Kidney epithelial cell (primary cell): ENCODE results near the gene XRCC3. TPM values are rescaled to one million over a fixed set of nuclear protein-coding genes. Genes with fewer than 3 reads are reported as not detected.

Experiments used
- DNase-seq: peaks from one replicate; pipeline ENCODE4 v3.0.0-alpha.2; 2010; ENCODE audit warnings: low read depth
- H3K27me3 ChIP-seq: 2 replicates; pipeline ENCODE4 v1.6.0; 2011; ENCODE audit warnings: low read length; ENCODE audit not compliant: control insufficient read depth, insufficient read depth
- H3K36me3 ChIP-seq: 2 replicates; pipeline ENCODE4 v1.5.1; 2011; ENCODE audit warnings: low read length; ENCODE audit not compliant: control insufficient read depth, insufficient read depth
- H3K4me3 ChIP-seq: 2 replicates; pipeline ENCODE4 v1.5.1; 2011; ENCODE audit warnings: low read depth, mild to moderate bottlenecking, control low read depth, low read length
- total RNA-seq: library from RNA; depleted of rRNA; stranded (reverse); fragments of >200 nt; gene quantifications from 2 replicates; pipeline ENCODE4 v1.2.3, GENCODE V29; 2015
- TF ChIP-seq, protein P1 (sequence below): IDR thresholded peaks from 2 replicates; pipeline ENCODE4 v1.5.1; 2011; ENCODE audit warnings: mild to moderate bottlenecking, moderate library complexity, low read length, control low read depth, inconsistent platforms; ENCODE audit not compliant: insufficient read depth, poor library complexity, severe bottlenecking

XRCC3 gene
- total RNA-seq, 1 donor from 2014 or later = 10.4 TPM

- DNase-seq = no peak
- TF ChIP-seq, protein P1, sequence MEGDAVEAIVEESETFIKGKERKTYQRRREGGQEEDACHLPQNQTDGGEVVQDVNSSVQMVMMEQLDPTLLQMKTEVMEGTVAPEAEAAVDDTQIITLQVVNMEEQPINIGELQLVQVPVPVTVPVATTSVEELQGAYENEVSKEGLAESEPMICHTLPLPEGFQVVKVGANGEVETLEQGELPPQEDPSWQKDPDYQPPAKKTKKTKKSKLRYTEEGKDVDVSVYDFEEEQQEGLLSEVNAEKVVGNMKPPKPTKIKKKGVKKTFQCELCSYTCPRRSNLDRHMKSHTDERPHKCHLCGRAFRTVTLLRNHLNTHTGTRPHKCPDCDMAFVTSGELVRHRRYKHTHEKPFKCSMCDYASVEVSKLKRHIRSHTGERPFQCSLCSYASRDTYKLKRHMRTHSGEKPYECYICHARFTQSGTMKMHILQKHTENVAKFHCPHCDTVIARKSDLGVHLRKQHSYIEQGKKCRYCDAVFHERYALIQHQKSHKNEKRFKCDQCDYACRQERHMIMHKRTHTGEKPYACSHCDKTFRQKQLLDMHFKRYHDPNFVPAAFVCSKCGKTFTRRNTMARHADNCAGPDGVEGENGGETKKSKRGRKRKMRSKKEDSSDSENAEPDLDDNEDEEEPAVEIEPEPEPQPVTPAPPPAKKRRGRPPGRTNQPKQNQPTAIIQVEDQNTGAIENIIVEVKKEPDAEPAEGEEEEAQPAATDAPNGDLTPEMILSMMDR = no peak
- Histone ChIP-seq H3K27me3 (no peaks in the 10 kb centered on the region), H3K4me3 (no peak overlapping the region), H3K36me3 (peaks cover 2% of the 10 kb centered on the region)
Observed at GRCh38 chr14:103709814-103710213, 5.4 kb downstream of the XRCC3 start.

DNA sequence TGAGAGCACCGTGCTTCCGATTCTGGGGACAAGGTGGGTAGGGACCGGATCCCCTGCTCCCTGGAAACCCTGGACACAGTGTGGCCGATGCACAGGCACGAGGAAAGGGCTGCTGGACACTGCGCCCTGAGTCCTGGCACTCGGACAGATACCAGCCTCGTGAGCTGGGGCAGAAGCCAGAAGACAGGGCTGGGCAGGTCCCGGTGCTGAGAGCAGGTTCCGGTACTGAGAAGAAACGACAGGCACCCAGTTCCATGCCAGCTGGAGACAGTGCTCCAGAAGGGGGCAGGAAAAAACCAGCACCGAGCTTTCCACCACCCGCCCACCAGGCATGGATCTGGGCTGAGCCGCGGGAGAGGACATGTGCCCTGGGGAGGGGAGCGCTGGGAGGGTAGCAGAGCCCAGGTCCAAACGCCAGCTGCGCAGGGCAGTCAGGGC lies 6.5 kb downstream of the XRCC3 start:
- H3K4me3 ChIP-seq = no peak overlapping the region
- TF ChIP-seq, protein P1 = no peak
- no peak for DNase-seq
- peaks cover 2% of the 10 kb centered on the region for H3K36me3 ChIP-seq
- no peaks in the 10 kb centered on the region for H3K27me3 ChIP-seq

- DNase-seq = no peak
- Histone ChIP-seq H3K36me3 (peaks cover 2% of the 10 kb centered on the region), H3K4me3 (no peak overlapping the region), H3K27me3 (no peaks in the 10 kb centered on the region)
- TF ChIP-seq, protein P1 = no peak
Observed at GRCh38 chr14:103707329-103708263, 7.7 kb downstream of the XRCC3 start.

DNA sequence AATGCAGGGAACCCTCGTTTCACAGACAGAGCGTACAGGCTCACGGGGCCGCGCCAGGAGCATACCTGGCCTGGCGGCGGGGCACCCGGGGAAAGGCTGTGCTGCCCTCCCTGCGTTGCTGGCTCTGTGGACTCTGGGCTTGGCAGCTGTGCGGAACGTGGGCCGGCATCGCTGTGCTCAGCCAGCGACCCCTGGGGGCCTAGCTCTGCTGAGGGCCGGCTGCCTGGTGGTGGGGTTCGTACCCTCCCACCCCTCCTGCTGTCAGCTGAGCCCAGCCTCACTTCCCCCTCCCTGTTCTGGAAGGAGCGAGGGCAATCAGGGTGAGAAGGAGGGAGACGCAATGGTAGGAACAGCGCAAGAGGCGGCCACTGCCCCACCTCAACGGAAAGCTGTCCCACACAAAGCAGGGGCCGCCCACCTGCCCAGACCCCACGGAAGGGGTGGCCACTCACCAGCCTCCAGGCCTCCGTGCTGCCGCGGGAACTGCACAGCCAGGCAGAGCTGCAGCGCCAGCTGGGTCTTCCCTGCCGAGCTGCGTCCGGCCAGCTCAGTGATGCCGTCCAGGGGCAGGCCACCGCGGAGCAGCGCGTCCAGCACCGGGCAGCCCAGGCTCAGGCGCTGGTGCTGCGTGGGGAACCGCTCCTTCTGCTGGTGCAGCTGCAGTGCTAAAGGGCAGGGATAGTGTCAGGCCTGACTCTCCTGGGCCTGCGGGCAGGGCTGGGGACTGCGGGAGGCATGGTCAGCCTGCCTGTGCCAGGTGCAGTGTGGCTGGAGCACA lies 8.5 kb downstream of the XRCC3 start:
- Histone ChIP-seq H3K4me3 (no peak overlapping the region), H3K27me3 (no peaks in the 10 kb centered on the region), H3K36me3 (peaks cover 4% of the 10 kb centered on the region)
- DNase-seq = no peak
- TF ChIP-seq, protein P1 = no peak

GRCh38 chr14:103705504-103706284 lies 9.6 kb downstream of the XRCC3 start:
- Histone ChIP-seq H3K4me3 (no peak overlapping the region), H3K27me3 (no peaks in the 10 kb centered on the region), H3K36me3 (peaks cover 4% of the 10 kb centered on the region)
- DNase-seq = no peak
- TF ChIP-seq, protein P1 = no peak
